Measurements from ENCODE around the gene SPOCK1. TPM values are rescaled to one million over a fixed set of nuclear protein-coding genes. Genes with fewer than 3 reads are reported as not detected.

SPOCK1 gene
- total and polyA plus RNA-seq, 2 experiments from 2014 or later = 8.2 to 10.5 TPM

DNA sequence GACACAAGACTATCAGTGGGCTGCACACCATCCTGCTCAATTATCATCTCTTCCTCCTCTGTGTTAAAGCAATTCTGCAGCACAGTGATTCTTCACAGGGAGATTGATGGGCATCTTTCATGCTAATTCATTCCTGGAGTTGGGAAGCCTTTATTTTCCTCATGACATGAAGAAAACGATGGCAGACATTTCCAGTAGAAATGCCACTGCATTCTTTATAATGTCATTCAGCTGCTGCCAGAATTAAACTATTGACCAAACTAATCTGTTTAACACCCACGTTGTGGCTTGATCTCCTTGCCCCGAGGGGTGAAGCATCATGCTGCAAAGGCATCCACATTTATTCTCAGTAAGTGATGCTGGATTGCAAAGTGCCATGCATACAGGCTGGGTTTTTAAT lies 273.0 kb downstream of the SPOCK1 start:
- no peak overlapping the region for H2AFZ ChIP-seq
- Mint-ChIP-seq H3K27ac (no peak overlapping the region), H3K27me3 (ENCODE audit: insufficient read depth, low read depth, poor library complexity) (no peaks in the 10 kb centered on the region), H3K4me1 (no peaks in the 10 kb centered on the region), H3K9me3 (no peaks in the 10 kb centered on the region), H3K36me3 (ENCODE audit: low read depth) (no peaks in the 10 kb centered on the region), H3K4me3 (no peak overlapping the region)
- H3K4me2 ChIP-seq = no peak overlapping the region
- H3K27ac ChIP-seq (ENCODE audit: low read depth) = no peak overlapping the region
- H3F3A ChIP-seq (replicated peaks; ENCODE audit: low read depth) = no peaks in the 10 kb centered on the region
- no peak for DNase-seq (ENCODE audit: low spot score)
- H3K9me2 ChIP-seq (ENCODE audit: insufficient read depth) = no peaks in the 10 kb centered on the region
- H4K20me1 ChIP-seq (replicated peaks; ENCODE audit: insufficient read depth) = no peaks in the 10 kb centered on the region
- no peaks in the 10 kb centered on the region for H3K4me1 ChIP-seq (ENCODE audit: insufficient read depth)
- H3K36me3 ChIP-seq (ENCODE audit: insufficient read depth) = no peaks in the 10 kb centered on the region
- ATAC-seq = no peak
- H3K79me2 ChIP-seq (replicated peaks; ENCODE audit: insufficient read depth) = no peaks in the 10 kb centered on the region
- H3K4me3 ChIP-seq = no peak overlapping the region
- no peaks in the 10 kb centered on the region for H3K27me3 ChIP-seq (ENCODE audit: insufficient read depth)
- TF ChIP-seq, protein P1, sequence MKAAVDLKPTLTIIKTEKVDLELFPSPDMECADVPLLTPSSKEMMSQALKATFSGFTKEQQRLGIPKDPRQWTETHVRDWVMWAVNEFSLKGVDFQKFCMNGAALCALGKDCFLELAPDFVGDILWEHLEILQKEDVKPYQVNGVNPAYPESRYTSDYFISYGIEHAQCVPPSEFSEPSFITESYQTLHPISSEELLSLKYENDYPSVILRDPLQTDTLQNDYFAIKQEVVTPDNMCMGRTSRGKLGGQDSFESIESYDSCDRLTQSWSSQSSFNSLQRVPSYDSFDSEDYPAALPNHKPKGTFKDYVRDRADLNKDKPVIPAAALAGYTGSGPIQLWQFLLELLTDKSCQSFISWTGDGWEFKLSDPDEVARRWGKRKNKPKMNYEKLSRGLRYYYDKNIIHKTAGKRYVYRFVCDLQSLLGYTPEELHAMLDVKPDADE (IDR thresholded peaks at IDR 0.05) = no peak
- TF ChIP-seq NANOG (IDR thresholded peaks at IDR 0.05; ENCODE audit: borderline replicate concordance) = no peak
- no peak for TF ChIP-seq EZH2phosphoT487 (IDR thresholded peaks at IDR 0.05; ENCODE audit: unreplicated experiment)
- TF ChIP-seq EZH2 (IDR thresholded peaks at IDR 0.05; ENCODE audit: low read depth, unreplicated experiment) = no peak
- TF ChIP-seq STAT1 (IDR thresholded peaks at IDR 0.05; ENCODE audit: unreplicated experiment) = no peak
- no peak for TF ChIP-seq ZNF114 (CRISPR knock-in tag; IDR thresholded peaks at IDR 0.05)
- TF ChIP-seq, protein P2, sequence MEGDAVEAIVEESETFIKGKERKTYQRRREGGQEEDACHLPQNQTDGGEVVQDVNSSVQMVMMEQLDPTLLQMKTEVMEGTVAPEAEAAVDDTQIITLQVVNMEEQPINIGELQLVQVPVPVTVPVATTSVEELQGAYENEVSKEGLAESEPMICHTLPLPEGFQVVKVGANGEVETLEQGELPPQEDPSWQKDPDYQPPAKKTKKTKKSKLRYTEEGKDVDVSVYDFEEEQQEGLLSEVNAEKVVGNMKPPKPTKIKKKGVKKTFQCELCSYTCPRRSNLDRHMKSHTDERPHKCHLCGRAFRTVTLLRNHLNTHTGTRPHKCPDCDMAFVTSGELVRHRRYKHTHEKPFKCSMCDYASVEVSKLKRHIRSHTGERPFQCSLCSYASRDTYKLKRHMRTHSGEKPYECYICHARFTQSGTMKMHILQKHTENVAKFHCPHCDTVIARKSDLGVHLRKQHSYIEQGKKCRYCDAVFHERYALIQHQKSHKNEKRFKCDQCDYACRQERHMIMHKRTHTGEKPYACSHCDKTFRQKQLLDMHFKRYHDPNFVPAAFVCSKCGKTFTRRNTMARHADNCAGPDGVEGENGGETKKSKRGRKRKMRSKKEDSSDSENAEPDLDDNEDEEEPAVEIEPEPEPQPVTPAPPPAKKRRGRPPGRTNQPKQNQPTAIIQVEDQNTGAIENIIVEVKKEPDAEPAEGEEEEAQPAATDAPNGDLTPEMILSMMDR (conservative IDR thresholded peaks at IDR 0.05; ENCODE audit: low read depth in 2 of 2) = no peak
- TF ChIP-seq, protein P3, sequence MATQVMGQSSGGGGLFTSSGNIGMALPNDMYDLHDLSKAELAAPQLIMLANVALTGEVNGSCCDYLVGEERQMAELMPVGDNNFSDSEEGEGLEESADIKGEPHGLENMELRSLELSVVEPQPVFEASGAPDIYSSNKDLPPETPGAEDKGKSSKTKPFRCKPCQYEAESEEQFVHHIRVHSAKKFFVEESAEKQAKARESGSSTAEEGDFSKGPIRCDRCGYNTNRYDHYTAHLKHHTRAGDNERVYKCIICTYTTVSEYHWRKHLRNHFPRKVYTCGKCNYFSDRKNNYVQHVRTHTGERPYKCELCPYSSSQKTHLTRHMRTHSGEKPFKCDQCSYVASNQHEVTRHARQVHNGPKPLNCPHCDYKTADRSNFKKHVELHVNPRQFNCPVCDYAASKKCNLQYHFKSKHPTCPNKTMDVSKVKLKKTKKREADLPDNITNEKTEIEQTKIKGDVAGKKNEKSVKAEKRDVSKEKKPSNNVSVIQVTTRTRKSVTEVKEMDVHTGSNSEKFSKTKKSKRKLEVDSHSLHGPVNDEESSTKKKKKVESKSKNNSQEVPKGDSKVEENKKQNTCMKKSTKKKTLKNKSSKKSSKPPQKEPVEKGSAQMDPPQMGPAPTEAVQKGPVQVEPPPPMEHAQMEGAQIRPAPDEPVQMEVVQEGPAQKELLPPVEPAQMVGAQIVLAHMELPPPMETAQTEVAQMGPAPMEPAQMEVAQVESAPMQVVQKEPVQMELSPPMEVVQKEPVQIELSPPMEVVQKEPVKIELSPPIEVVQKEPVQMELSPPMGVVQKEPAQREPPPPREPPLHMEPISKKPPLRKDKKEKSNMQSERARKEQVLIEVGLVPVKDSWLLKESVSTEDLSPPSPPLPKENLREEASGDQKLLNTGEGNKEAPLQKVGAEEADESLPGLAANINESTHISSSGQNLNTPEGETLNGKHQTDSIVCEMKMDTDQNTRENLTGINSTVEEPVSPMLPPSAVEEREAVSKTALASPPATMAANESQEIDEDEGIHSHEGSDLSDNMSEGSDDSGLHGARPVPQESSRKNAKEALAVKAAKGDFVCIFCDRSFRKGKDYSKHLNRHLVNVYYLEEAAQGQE (IDR thresholded peaks at IDR 0.05; ENCODE audit: unreplicated experiment) = no peak

All from GM23338 (cell line).